ENCODE results near the gene PKN1.
"Not testable (repeated sequence)": the region's sequence is repeated elsewhere in the genome, so short reads cannot be mapped to it uniquely, and the experiment has no call there.

The PKN1 gene

DNA sequence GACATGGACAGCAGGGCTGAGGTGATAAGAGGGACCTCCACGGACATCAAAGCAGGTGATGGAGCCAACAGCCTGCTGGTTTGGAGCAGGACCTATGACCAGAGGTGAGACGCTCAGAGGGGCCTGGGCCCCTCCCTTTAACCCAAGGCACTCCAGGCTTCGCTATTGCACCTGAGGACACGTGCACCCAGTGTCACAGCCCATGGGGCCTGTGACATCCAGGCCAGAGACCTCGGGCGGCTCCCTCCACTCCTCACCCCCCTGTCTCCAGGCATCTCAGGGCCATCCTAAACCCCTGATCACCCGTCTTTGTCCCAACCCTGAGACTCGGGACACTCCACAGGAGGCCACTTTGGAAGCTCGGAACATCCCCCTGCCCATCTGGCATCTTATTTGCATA, 38.9 kb upstream of the PKN1 start:
- TF ChIP-seq, protein P1, sequence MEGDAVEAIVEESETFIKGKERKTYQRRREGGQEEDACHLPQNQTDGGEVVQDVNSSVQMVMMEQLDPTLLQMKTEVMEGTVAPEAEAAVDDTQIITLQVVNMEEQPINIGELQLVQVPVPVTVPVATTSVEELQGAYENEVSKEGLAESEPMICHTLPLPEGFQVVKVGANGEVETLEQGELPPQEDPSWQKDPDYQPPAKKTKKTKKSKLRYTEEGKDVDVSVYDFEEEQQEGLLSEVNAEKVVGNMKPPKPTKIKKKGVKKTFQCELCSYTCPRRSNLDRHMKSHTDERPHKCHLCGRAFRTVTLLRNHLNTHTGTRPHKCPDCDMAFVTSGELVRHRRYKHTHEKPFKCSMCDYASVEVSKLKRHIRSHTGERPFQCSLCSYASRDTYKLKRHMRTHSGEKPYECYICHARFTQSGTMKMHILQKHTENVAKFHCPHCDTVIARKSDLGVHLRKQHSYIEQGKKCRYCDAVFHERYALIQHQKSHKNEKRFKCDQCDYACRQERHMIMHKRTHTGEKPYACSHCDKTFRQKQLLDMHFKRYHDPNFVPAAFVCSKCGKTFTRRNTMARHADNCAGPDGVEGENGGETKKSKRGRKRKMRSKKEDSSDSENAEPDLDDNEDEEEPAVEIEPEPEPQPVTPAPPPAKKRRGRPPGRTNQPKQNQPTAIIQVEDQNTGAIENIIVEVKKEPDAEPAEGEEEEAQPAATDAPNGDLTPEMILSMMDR (conservative IDR thresholded peaks at IDR 0.05; ENCODE audit: low read length): no peak
- no peak for DNase-seq (ENCODE audit: low read depth)
- H3K4me3 ChIP-seq (ENCODE audit: low read length): no peak overlapping the region

GRCh38 chr19:14395262-14395661, 37.8 kb upstream of the PKN1 start:
- TF ChIP-seq, protein P1 (conservative IDR thresholded peaks at IDR 0.05; ENCODE audit: low read length): no peak
- H3K4me3 ChIP-seq (ENCODE audit: low read length): no peak overlapping the region
- DNase-seq (ENCODE audit: low read depth): no peak

DNA sequence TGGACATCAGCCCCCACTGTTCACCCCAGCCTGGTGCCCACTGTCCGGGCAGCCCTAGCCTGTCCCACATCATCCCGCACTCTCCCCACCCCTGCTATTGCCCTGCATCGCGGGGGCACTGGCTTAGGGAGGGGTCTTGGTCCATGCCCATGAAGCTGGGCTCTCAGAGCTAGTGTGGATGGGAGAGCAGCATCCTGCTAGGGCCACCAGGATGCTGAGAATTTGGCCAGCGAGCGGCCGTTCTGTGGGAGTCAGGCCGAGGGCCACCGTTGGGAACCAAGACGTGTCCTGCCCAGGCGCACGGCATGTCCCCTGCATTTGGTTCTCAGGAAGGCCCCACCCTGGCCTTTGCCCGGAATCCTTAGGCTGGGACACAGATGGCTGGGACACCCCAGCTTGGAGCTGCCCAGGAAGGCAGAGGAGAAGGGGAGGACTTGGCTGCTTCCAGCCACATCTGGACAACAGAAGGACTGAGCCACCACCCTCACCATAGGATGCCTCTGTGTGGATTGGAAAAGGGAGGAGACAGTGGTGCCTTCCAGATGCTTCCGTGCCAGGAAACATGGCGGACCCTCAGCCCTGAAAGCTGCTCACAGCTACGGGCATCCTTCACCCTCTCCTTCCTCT, 37.3 kb upstream of the PKN1 start:
- DNase-seq (ENCODE audit: low read depth): peak; percentile 68
- TF ChIP-seq, protein P1 (conservative IDR thresholded peaks at IDR 0.05; ENCODE audit: low read length): no peak

DNA sequence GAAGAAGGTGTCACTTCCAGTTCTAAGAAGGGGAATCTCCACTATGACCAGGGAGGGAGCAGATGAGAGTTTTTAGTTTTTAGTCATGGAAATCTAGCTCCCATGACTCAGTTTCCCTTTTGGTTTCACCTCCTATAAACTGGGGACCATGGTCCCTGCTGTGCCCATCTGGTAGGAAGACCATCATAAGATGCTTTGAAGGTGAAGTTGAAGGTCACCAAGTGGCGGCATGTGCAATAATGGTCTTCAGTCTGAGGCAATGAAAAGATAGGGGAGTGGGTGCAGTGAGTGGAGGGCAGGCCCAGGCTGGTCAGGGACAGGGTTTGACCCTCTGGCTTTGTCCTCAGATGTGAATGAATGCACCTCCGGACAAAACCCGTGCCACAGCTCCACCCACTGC, 36.4 kb upstream of the PKN1 start:
- DNase-seq (ENCODE audit: low read depth); H3K4me3 ChIP-seq (ENCODE audit: low read length): not testable (repeated sequence)

More for the DNA sequence above, 37.3 kb upstream of the PKN1 start:
- H3K4me3 ChIP-seq (ENCODE audit: low read length): no peak overlapping the region

DNA sequence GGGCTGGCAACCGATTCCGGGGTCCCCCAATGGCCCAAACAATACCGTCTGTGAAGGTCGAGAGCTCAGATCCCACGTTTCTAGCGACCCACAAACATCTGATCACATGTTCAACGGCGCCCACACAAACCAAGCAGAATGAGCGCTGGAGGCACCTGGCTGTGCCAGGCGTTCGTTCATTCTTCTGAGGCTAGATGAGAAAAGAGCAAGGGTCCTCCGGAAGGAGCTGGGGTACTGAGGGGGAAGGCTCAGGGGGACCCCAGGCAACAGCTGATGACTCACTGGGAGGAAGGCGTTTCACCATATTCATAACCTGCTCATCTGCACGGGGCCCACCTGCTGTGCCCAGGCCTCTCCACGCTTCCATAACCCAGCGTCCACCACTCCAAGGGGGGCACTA, 35.9 kb upstream of the PKN1 start:
- not testable (repeated sequence) for H3K4me3 ChIP-seq (ENCODE audit: low read length); DNase-seq (ENCODE audit: low read depth)

DNA sequence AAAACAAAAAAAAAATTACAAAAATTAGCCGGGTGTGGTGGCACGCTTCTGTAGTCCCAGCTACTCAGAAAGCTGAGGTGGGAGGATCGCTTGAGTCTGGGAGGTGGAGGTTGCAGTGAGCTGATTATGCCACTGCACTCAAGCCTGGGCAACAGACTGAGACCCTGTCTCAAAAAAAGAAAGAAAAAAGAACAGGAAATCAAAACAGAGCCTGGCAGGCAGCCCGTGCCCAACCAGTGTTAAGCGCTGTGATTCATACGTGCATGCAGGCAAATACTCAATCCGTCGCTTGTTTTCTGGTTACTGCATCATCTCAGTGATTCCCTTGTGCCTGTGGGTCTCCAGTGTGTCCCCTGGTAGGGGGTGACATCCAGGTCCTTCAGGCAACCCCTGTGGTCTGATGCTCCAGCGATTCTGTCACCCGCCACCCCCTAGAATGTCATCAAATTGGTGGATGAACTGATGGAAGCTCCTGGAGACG, 32.1 kb upstream of the PKN1 start:
- H3K4me3 ChIP-seq (ENCODE audit: low read length): no peak overlapping the region

GRCh38 chr19:14401468-14402195, 31.5 kb upstream of the PKN1 start:
- no peak for DNase-seq (ENCODE audit: low read depth)
- no peak overlapping the region for H3K4me3 ChIP-seq (ENCODE audit: low read length)
- TF ChIP-seq, protein P1 (conservative IDR thresholded peaks at IDR 0.05; ENCODE audit: low read length): no peak

More for the DNA sequence above, 32.1 kb upstream of the PKN1 start:
- TF ChIP-seq, protein P1 (conservative IDR thresholded peaks at IDR 0.05; ENCODE audit: low read length): no peak
- DNase-seq (ENCODE audit: low read depth): no peak

All from AG10803 (cell line).